ENCODE data around the gene GABPB2.

DNA sequence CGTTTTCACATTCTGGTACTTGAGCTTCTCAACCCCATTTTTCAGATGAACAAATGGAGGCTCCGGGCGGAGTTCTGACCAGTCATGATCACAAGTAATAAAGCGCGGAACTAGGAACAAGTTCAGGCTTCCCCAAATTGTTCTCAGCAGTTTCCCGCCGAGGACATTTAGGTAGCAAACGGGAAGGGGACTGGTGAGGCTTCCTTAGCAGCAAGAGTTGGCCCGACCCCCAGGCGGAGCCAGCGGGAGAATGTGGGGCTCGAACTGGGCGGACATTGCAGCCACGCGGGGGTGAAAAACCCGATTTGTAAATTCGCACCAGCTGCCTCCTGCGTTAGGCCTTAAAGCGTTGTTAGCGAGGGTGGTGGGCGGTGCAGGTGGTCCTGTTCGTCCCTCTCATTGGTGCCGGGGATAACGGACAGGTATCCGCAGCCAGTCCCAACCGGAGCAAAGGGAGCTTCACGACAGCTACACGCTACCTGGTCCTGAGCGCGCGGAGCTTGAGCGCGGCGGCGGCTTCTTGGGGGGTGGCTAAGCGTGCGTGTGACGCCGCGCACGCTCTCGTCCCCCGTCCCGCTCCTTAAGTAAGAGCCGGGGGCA is 60.5 kb downstream of the GABPB2 start:
- TF ChIP-seq, protein P1, sequence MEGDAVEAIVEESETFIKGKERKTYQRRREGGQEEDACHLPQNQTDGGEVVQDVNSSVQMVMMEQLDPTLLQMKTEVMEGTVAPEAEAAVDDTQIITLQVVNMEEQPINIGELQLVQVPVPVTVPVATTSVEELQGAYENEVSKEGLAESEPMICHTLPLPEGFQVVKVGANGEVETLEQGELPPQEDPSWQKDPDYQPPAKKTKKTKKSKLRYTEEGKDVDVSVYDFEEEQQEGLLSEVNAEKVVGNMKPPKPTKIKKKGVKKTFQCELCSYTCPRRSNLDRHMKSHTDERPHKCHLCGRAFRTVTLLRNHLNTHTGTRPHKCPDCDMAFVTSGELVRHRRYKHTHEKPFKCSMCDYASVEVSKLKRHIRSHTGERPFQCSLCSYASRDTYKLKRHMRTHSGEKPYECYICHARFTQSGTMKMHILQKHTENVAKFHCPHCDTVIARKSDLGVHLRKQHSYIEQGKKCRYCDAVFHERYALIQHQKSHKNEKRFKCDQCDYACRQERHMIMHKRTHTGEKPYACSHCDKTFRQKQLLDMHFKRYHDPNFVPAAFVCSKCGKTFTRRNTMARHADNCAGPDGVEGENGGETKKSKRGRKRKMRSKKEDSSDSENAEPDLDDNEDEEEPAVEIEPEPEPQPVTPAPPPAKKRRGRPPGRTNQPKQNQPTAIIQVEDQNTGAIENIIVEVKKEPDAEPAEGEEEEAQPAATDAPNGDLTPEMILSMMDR (IDR thresholded peaks at IDR 0.05; ENCODE audit: low read length) = no peak
- no peak for TF ChIP-seq EZH2 (optimal IDR thresholded peaks at IDR 0.05; ENCODE audit: low read depth, low read length)
